ENCODE measurements around the gene NXN. TPM values are rescaled to one million over a fixed set of nuclear protein-coding genes. Genes with fewer than 3 reads are reported as not detected.
"Not testable (repeated sequence)": the region's sequence is repeated elsewhere in the genome, so short reads cannot be mapped to it uniquely, and the experiment has no call there.

The NXN gene
- total RNA-seq, 1 experiment from 2014 or later = not detected

- Histone ChIP-seq H3K27me3 (ENCODE audit: low read length) (no peaks in the 10 kb centered on the region), H2AFZ (ENCODE audit: low read length) (no peak overlapping the region), H3K36me3 (ENCODE audit: insufficient read depth, low read length) (no peaks in the 10 kb centered on the region), H3K9me2 (replicated peaks; ENCODE audit: insufficient read depth, low read length) (no peaks in the 10 kb centered on the region), H3K9me3 (ENCODE audit: low read length) (no peaks in the 10 kb centered on the region), H3K9ac (ENCODE audit: low read length) (no peak overlapping the region), H4K20me1 (ENCODE audit: insufficient read depth, low read depth, low read length) (no peaks in the 10 kb centered on the region), H3K27ac (ENCODE audit: low read length) (no peak overlapping the region), H3K4me3 (ENCODE audit: low read length) (no peak overlapping the region), H3K79me2 (ENCODE audit: low read length) (no peaks in the 10 kb centered on the region), H3K4me2 (ENCODE audit: low read depth, low read length, poor library complexity, severe bottlenecking) (no peak overlapping the region), H3K4me1 (ENCODE audit: low read length) (no peaks in the 10 kb centered on the region)
- no peak for DNase-seq
These were observed 172.6 kb downstream of the NXN start for GRCh38 chr17:806781-807522.

DNA sequence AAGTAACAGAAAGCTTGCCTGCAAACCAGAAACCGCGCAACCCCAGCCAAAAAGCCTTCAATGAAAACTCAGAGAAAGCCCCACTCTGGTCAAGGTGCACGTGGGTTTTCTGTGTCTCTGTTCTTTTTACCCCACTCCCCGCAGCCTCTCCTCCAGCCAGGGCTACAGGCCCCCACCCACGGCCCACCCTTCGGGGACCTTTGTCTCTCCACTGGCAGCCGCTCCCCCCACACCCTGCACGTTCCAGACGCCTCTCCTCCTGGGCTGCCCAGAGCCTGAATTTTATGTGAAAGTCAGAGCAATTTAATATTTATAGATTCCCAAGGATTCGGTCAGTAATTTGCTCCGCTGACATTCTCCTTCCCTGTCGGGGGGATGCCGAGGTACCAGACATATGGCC lies 173.2 kb downstream of the NXN start:
- Histone ChIP-seq H2AFZ (ENCODE audit: low read length) (no peak overlapping the region), H3K4me3 (ENCODE audit: low read length) (no peak overlapping the region), H3K9me2 (replicated peaks; ENCODE audit: insufficient read depth, low read length) (no peaks in the 10 kb centered on the region), H3K79me2 (ENCODE audit: low read length) (no peaks in the 10 kb centered on the region), H3K27ac (ENCODE audit: low read length) (no peak overlapping the region), H3K9me3 (ENCODE audit: low read length) (no peaks in the 10 kb centered on the region), H3K4me1 (ENCODE audit: low read length) (no peaks in the 10 kb centered on the region), H3K9ac (ENCODE audit: low read length) (no peak overlapping the region), H3K27me3 (ENCODE audit: low read length) (no peaks in the 10 kb centered on the region), H4K20me1 (ENCODE audit: insufficient read depth, low read depth, low read length) (no peaks in the 10 kb centered on the region), H3K4me2 (ENCODE audit: low read depth, low read length, poor library complexity, severe bottlenecking) (no peak overlapping the region), H3K36me3 (ENCODE audit: insufficient read depth, low read length) (no peaks in the 10 kb centered on the region)
- no peak for DNase-seq

DNA sequence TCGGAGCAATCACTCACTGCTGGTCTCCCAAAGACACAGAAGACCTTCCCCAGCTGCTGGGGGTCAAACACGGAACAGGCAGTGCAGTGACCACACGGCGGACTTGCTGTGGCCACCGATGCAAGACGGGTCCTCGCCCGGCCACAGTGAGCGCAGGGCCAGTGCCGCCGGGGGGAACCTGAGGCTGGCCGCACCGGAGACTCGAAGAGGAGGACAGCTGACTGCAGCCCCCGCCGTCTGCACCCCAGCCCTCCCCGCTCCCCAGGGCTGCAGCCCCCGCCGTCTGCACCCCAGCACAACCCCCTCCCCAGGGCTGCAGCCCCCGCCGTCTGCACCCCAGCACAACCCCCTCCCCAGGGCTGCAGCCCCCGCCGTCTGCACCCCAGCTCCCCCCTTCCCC lies 173.7 kb downstream of the NXN start:
- H3K4me1 ChIP-seq (ENCODE audit: low read length); H2AFZ ChIP-seq (ENCODE audit: low read length); H3K4me3 ChIP-seq (ENCODE audit: low read length); H3K27ac ChIP-seq (ENCODE audit: low read length); H3K9me2 ChIP-seq (replicated peaks; ENCODE audit: insufficient read depth, low read length); H4K20me1 ChIP-seq (ENCODE audit: insufficient read depth, low read depth, low read length); H3K4me2 ChIP-seq (ENCODE audit: low read depth, low read length, poor library complexity, severe bottlenecking); H3K27me3 ChIP-seq (ENCODE audit: low read length); H3K9me3 ChIP-seq (ENCODE audit: low read length); H3K79me2 ChIP-seq (ENCODE audit: low read length); H3K9ac ChIP-seq (ENCODE audit: low read length); H3K36me3 ChIP-seq (ENCODE audit: insufficient read depth, low read length); DNase-seq: not testable (repeated sequence)

- Histone ChIP-seq H3K9ac (ENCODE audit: low read length) (no peak overlapping the region), H3K4me1 (ENCODE audit: low read length) (no peaks in the 10 kb centered on the region)
These were observed 174.8 kb downstream of the NXN start for GRCh38 chr17:804541-805435.

GRCh38 chr17:802901-803881 lies 176.4 kb downstream of the NXN start:
- no peaks in the 10 kb centered on the region for H3K4me1 ChIP-seq (ENCODE audit: low read length)
- H4K20me1 ChIP-seq (ENCODE audit: insufficient read depth, low read depth, low read length) = no peaks in the 10 kb centered on the region
- no peaks in the 10 kb centered on the region for H3K9me3 ChIP-seq (ENCODE audit: low read length)
- no peaks in the 10 kb centered on the region for H3K9me2 ChIP-seq (replicated peaks; ENCODE audit: insufficient read depth, low read length)
- no peak overlapping the region for H2AFZ ChIP-seq (ENCODE audit: low read length)
- H3K9ac ChIP-seq (ENCODE audit: low read length) = no peak overlapping the region
- H3K27ac ChIP-seq (ENCODE audit: low read length) = no peak overlapping the region
- no peak overlapping the region for H3K4me3 ChIP-seq (ENCODE audit: low read length)
- no peaks in the 10 kb centered on the region for H3K27me3 ChIP-seq (ENCODE audit: low read length)
- H3K4me2 ChIP-seq (ENCODE audit: low read depth, low read length, poor library complexity, severe bottlenecking) = no peak overlapping the region
- no peaks in the 10 kb centered on the region for H3K79me2 ChIP-seq (ENCODE audit: low read length)
- DNase-seq = no peak
- no peaks in the 10 kb centered on the region for H3K36me3 ChIP-seq (ENCODE audit: insufficient read depth, low read length)

More at GRCh38 chr17:804541-805435, 174.8 kb downstream of the NXN start:
- no peak overlapping the region for H3K27ac ChIP-seq (ENCODE audit: low read length)
- H3K9me2 ChIP-seq (replicated peaks; ENCODE audit: insufficient read depth, low read length) = no peaks in the 10 kb centered on the region
- no peaks in the 10 kb centered on the region for H3K79me2 ChIP-seq (ENCODE audit: low read length)
- no peaks in the 10 kb centered on the region for H3K9me3 ChIP-seq (ENCODE audit: low read length)
- H3K36me3 ChIP-seq (ENCODE audit: insufficient read depth, low read length) = no peaks in the 10 kb centered on the region
- H3K27me3 ChIP-seq (ENCODE audit: low read length) = no peaks in the 10 kb centered on the region
- DNase-seq = no peak
- H3K4me2 ChIP-seq (ENCODE audit: low read depth, low read length, poor library complexity, severe bottlenecking) = no peak overlapping the region
- H3K4me3 ChIP-seq (ENCODE audit: low read length) = no peak overlapping the region
- H4K20me1 ChIP-seq (ENCODE audit: insufficient read depth, low read depth, low read length) = no peaks in the 10 kb centered on the region
- H2AFZ ChIP-seq (ENCODE audit: low read length) = no peak overlapping the region

DNA sequence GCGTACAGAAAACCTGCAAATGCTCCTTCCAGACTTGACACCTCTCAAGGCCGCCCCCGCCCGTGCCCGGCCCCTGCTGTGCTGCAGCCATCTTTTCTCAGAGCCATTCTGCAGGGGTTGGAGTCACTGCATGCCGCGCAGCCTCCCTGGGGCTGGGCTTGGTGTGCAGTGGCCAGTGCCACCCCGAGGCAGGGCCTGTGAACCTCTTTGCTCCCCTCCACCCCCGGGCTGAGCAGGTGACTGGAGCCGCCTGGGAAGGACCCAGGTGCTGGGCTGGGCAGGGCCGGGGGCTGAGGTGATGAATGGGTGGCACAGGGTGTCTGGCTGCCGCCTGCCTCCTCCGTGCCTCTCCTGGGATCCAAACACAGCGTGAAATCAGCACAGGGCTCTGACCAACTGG lies 177.1 kb downstream of the NXN start:
- H3K27ac ChIP-seq (ENCODE audit: low read length) = no peak overlapping the region
- H2AFZ ChIP-seq (ENCODE audit: low read length) = no peak overlapping the region
- H3K9me3 ChIP-seq (ENCODE audit: low read length) = no peaks in the 10 kb centered on the region
- no peak for DNase-seq
- no peaks in the 10 kb centered on the region for H3K27me3 ChIP-seq (ENCODE audit: low read length)
- no peaks in the 10 kb centered on the region for H3K79me2 ChIP-seq (ENCODE audit: low read length)
- H3K4me2 ChIP-seq (ENCODE audit: low read depth, low read length, poor library complexity, severe bottlenecking) = no peak overlapping the region
- no peaks in the 10 kb centered on the region for H3K9me2 ChIP-seq (replicated peaks; ENCODE audit: insufficient read depth, low read length)
- no peaks in the 10 kb centered on the region for H4K20me1 ChIP-seq (ENCODE audit: insufficient read depth, low read depth, low read length)
- no peaks in the 10 kb centered on the region for H3K4me1 ChIP-seq (ENCODE audit: low read length)
- no peak overlapping the region for H3K4me3 ChIP-seq (ENCODE audit: low read length)
- no peaks in the 10 kb centered on the region for H3K36me3 ChIP-seq (ENCODE audit: insufficient read depth, low read length)
- H3K9ac ChIP-seq (ENCODE audit: low read length) = no peak overlapping the region

DNA sequence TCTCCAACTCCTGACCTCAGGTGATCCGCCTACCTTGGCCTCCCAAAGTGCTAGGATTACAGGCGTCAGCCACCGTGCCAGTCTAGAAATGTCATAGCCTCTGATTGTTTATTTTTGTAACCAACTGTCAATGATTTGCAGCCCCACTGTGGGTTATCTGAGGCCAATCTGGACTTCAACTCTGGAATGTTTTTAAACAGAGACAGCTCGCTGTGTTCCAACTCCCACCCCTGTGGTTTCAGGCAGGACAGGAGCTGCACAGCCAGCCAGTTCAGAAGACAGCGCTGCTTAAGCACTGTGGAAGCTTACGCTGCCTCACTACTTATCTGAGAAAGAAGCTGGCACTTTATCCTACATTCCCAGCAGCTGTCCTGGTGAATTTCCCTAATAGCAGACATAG lies 177.9 kb downstream of the NXN start:
- Histone ChIP-seq H3K9ac (ENCODE audit: low read length) (no peak overlapping the region), H3K4me3 (ENCODE audit: low read length) (no peak overlapping the region), H2AFZ (ENCODE audit: low read length) (no peak overlapping the region), H3K4me1 (ENCODE audit: low read length) (no peaks in the 10 kb centered on the region), H3K9me2 (replicated peaks; ENCODE audit: insufficient read depth, low read length) (no peaks in the 10 kb centered on the region), H3K79me2 (ENCODE audit: low read length) (no peaks in the 10 kb centered on the region), H3K9me3 (ENCODE audit: low read length) (no peaks in the 10 kb centered on the region), H3K36me3 (ENCODE audit: insufficient read depth, low read length) (no peaks in the 10 kb centered on the region), H3K4me2 (ENCODE audit: low read depth, low read length, poor library complexity, severe bottlenecking) (no peak overlapping the region), H3K27me3 (ENCODE audit: low read length) (no peaks in the 10 kb centered on the region), H4K20me1 (ENCODE audit: insufficient read depth, low read depth, low read length) (no peaks in the 10 kb centered on the region), H3K27ac (ENCODE audit: low read length) (no peak overlapping the region)
- no peak for DNase-seq
